VCaP (cell line): ENCODE data around the gene MCRIP2.

ENCODE experiments used
- H3K27ac ChIP-seq: fragments of 450-650 bp; 2 replicates; pipeline ENCODE4 v1.5.1; 2017
- TF ChIP-seq, protein P1 (sequence below): fragments of 450-650 bp; conservative IDR thresholded peaks from 2 replicates; pipeline ENCODE4 v1.5.1; 2017; ENCODE audit warnings: mild to moderate bottlenecking, moderate library complexity

Gene MCRIP2

GRCh38 chr16:675884-676564, 34.4 kb downstream of the MCRIP2 start:
- peak overlapping the region; percentile 62 for H3K27ac ChIP-seq
- TF ChIP-seq, protein P1, sequence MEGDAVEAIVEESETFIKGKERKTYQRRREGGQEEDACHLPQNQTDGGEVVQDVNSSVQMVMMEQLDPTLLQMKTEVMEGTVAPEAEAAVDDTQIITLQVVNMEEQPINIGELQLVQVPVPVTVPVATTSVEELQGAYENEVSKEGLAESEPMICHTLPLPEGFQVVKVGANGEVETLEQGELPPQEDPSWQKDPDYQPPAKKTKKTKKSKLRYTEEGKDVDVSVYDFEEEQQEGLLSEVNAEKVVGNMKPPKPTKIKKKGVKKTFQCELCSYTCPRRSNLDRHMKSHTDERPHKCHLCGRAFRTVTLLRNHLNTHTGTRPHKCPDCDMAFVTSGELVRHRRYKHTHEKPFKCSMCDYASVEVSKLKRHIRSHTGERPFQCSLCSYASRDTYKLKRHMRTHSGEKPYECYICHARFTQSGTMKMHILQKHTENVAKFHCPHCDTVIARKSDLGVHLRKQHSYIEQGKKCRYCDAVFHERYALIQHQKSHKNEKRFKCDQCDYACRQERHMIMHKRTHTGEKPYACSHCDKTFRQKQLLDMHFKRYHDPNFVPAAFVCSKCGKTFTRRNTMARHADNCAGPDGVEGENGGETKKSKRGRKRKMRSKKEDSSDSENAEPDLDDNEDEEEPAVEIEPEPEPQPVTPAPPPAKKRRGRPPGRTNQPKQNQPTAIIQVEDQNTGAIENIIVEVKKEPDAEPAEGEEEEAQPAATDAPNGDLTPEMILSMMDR, result no peak

DNA sequence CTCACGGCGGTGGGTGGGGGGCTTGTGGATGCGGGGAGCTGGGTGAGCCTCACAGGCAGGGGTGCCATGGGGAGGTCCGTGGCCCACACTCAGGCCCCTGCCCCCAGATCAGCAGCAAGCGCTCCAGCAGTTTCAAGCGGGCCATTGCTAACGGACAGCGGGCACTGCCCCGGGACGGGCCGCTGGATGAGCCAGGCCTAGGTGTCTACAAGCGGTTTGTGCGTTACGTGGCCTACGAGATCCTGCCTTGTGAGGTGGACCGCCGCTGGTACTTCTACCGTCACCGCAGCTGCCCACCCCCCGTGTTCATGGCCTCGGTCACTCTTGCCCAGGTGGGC, 34.9 kb downstream of the MCRIP2 start:
- H3K27ac ChIP-seq, result peak overlapping the region; percentile 62; the same call in 1 of the 2 replicates
- TF ChIP-seq, protein P1, result no peak

DNA sequence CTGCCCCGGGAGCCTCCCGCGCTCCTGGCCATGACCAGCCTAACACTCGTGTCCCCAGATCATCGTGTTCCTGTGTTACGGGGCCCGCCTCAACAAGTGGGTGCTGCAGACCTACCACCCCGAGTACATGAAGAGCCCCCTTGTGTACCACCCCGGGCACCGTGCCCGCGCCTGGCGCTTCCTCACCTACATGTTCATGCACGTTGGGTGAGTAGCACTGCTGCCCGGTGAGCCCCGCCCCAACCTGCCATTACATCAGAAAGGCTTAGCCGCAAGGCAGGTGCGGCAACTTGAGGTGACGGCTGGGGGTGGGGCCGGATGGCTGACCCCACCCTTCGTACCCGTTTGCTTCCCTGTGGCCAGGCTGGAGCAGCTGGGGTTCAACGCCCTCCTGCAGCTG, 35.3 kb downstream of the MCRIP2 start:
- H3K27ac ChIP-seq, result no peak overlapping the region
- TF ChIP-seq, protein P1, result no peak

- H3K27ac ChIP-seq, result no peak overlapping the region
Observed at GRCh38 chr16:677316-678190, 35.9 kb downstream of the MCRIP2 start.

GRCh38 chr16:678209-678857, 36.7 kb downstream of the MCRIP2 start:
- peak overlapping the region; percentile 91 for H3K27ac ChIP-seq
- TF ChIP-seq, protein P1, result no peak

More at GRCh38 chr16:677316-678190, 35.9 kb downstream of the MCRIP2 start:
- TF ChIP-seq, protein P1, result no peak

DNA sequence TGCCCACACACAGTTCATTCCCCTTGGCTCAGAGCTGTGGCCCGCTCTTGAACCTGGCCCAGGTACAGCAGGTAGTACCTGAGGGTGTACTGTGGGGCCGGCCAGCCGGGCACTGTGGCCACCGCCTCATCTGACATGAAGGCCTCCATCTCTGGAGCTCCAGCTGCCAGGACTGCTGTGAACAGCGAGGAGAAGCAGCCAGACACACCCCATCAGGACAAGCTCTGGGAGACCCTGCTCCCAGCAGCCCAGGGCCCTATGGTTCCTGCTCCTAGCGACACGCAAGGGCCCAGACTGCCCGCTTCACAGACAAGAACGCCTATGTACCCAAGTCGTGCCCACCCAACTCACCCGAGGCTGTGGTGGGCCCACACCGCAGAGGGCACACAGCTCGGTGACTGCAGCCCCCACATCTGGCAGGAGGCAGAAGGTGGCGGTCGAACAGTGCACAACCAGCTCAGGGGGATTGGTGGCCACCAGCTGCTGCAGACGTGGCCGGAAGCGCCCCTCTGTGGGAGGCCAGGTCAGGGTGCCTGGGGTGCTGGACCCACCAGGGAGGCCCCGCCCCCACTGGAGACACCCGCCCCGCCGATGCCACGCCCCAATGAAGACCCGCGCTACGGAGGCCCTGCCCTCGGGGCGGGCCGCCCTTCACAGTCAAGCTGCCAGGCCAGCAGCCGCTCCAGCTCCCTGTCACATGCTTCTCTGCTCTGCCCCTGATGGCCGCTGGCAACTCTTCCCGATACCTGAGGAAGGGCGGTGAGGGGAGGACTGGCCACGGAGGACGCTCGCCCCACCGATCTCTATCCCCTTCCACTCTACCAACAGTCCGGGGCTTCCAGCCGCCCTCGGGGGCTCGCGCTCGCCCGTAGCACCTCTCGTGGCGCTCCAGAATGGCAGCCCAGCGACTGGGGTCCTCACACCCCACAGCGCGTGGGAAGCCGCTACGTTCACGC, 37.5 kb downstream of the MCRIP2 start:
- TF ChIP-seq, protein P1, result no peak
- peak overlapping the region; percentile 91 for H3K27ac ChIP-seq
